ENCODE data around the gene SMC4.

SMC4 gene

GRCh38 chr3:160480931-160481330, 81.5 kb downstream of the SMC4 start:
- CTCF ChIA-PET: no interaction called here
- H3K27ac ChIP-seq: no peak overlapping the region
- DNase-seq (ENCODE audit: low spot score): no peak
- no peak for TF ChIP-seq CTCF (conservative IDR thresholded peaks at IDR 0.05; ENCODE audit: low read depth)
- POLR2A ChIA-PET (ENCODE audit: low non-redundant PET): no interaction called here

- DNase-seq (ENCODE audit: low spot score): no peak
- TF ChIP-seq CTCF (conservative IDR thresholded peaks at IDR 0.05; ENCODE audit: low read depth): no peak
- H3K27ac ChIP-seq: no peak overlapping the region
- ChIA-PET CTCF (no interaction called here), POLR2A (ENCODE audit: low non-redundant PET) (interaction anchor here (0.7 kb wide), 1 partner anchor 40 kb away, joined by 3 read pairs; no protein-coding TSS in a partner anchor)
Observed at GRCh38 chr3:160481856-160482255, 82.4 kb downstream of the SMC4 start.

GRCh38 chr3:160482796-160483195, 83.3 kb downstream of the SMC4 start:
- CTCF ChIA-PET: no interaction called here

More at GRCh38 chr3:160482796-160483195, 83.3 kb downstream of the SMC4 start:
- no peak overlapping the region for H3K27ac ChIP-seq
- POLR2A ChIA-PET (ENCODE audit: low non-redundant PET): no interaction called here
- DNase-seq (ENCODE audit: low spot score): no peak
- TF ChIP-seq CTCF (conservative IDR thresholded peaks at IDR 0.05; ENCODE audit: low read depth): no peak

Measured in RWPE1 (cell line).